ENCODE results near the gene AWAT2.

AWAT2 gene

GRCh38 chrX:70029863-70030262 lies 19.9 kb downstream of the AWAT2 start:
- H3K36me3 ChIP-seq, result no peaks in the 10 kb centered on the region
- no peak for DNase-seq
- H3K9me3 ChIP-seq, result no peaks in the 10 kb centered on the region
- TF ChIP-seq, protein P1, sequence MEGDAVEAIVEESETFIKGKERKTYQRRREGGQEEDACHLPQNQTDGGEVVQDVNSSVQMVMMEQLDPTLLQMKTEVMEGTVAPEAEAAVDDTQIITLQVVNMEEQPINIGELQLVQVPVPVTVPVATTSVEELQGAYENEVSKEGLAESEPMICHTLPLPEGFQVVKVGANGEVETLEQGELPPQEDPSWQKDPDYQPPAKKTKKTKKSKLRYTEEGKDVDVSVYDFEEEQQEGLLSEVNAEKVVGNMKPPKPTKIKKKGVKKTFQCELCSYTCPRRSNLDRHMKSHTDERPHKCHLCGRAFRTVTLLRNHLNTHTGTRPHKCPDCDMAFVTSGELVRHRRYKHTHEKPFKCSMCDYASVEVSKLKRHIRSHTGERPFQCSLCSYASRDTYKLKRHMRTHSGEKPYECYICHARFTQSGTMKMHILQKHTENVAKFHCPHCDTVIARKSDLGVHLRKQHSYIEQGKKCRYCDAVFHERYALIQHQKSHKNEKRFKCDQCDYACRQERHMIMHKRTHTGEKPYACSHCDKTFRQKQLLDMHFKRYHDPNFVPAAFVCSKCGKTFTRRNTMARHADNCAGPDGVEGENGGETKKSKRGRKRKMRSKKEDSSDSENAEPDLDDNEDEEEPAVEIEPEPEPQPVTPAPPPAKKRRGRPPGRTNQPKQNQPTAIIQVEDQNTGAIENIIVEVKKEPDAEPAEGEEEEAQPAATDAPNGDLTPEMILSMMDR (IDR thresholded peaks at IDR 0.05; ENCODE audit: low read depth, low read length), result no peak
- H3K4me3 ChIP-seq (ENCODE audit: low read depth, low read length), result no peak overlapping the region
- no peaks in the 10 kb centered on the region for H3K4me1 ChIP-seq
- H3K27me3 ChIP-seq, result no peaks in the 10 kb centered on the region

DNA sequence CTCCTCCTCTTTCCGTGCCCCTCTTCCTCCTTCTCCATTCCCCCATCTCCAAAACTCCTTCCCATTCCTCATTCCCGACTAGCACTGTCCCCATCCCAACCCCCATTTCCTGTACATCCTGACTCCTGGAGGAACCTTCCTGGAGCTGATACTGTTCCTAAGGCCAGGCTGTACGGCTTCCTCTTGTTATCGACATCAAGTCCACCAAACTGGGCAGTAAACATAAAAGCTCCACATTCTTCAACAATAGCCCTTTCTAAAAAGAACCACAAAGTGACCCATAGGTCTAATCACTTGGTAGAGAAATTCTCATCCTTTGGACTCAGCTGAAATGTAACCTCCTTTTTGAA lies 22.9 kb downstream of the AWAT2 start:
- TF ChIP-seq, protein P1 (IDR thresholded peaks at IDR 0.05; ENCODE audit: low read depth, low read length), result no peak
- H3K4me1 ChIP-seq, result no peaks in the 10 kb centered on the region

DNA sequence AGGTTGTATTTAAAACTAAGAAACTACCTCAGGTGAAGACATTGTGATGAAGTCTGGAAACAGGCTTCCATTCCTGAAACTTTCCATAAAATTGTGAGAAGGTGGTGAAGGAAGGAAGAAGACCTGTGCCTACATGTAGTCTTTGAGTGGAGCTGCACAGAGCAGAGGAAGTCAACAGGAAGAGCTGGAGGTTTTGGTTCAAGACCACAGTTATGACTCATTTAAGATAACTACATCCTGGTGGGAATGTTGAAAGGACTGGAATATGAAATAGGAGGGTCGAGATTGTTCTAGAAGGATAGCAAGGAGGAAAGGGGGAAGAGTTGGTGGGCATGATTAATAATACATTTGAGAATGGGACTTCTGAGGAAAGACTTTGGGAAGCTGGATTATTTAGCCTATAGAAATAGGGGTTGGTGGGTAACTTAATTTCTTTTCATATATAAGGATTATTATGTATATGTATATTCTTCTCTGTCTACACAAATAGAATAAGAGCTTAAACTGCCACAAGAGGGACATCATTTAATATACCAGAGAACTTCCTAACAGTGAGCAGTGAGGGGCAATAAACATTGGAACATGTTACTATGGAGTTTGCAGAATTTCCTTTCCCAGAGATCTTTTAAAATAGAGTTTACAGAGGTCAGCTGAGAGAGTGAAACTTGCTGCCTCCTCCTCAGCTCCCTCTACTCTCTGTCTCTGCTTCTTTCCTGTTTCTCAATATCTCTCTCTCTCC lies 23.5 kb downstream of the AWAT2 start:
- no peaks in the 10 kb centered on the region for H3K9me3 ChIP-seq
- H3K4me3 ChIP-seq (ENCODE audit: low read depth, low read length), result no peak overlapping the region
- DNase-seq, result no peak
- H3K4me1 ChIP-seq, result no peaks in the 10 kb centered on the region
- H3K27me3 ChIP-seq, result no peaks in the 10 kb centered on the region
- TF ChIP-seq, protein P1 (IDR thresholded peaks at IDR 0.05; ENCODE audit: low read depth, low read length), result no peak
- H3K36me3 ChIP-seq, result no peaks in the 10 kb centered on the region

More for the DNA sequence above, 22.9 kb downstream of the AWAT2 start:
- Histone ChIP-seq H3K27me3 (no peaks in the 10 kb centered on the region), H3K36me3 (no peaks in the 10 kb centered on the region), H3K9me3 (no peaks in the 10 kb centered on the region), H3K4me3 (ENCODE audit: low read depth, low read length) (no peak overlapping the region)
- DNase-seq, result no peak

GRCh38 chrX:70025464-70025863 lies 24.3 kb downstream of the AWAT2 start:
- H3K36me3 ChIP-seq, result no peaks in the 10 kb centered on the region
- H3K27me3 ChIP-seq, result no peaks in the 10 kb centered on the region
- H3K4me3 ChIP-seq (ENCODE audit: low read depth, low read length), result no peak overlapping the region
- no peak for DNase-seq
- TF ChIP-seq, protein P1 (IDR thresholded peaks at IDR 0.05; ENCODE audit: low read depth, low read length), result no peak
- H3K9me3 ChIP-seq, result no peaks in the 10 kb centered on the region
- H3K4me1 ChIP-seq, result no peaks in the 10 kb centered on the region

DNA sequence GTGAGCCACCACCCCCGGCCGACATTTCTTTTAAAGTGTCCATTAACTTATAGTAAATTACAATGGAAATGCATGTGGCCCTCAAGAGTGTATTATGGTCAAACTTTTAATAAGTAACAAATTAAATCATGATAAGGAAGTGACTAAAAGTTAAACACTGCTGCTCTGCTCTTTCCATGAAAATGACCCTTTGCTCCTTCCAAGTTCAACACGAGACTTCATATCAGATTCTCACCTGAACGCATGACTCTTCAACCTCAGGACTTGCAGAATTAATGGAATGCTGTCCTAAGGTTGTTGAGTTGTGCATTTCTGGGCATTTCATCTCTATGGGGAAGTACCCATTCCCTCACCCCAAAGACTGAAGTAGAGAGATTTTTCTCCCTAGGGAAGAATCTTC lies 27.1 kb downstream of the AWAT2 start:
- Histone ChIP-seq H3K4me1 (no peaks in the 10 kb centered on the region), H3K9me3 (no peaks in the 10 kb centered on the region), H3K4me3 (ENCODE audit: low read depth, low read length) (no peak overlapping the region), H3K27me3 (no peaks in the 10 kb centered on the region), H3K36me3 (no peaks in the 10 kb centered on the region)
- DNase-seq, result no peak
- TF ChIP-seq, protein P1 (IDR thresholded peaks at IDR 0.05; ENCODE audit: low read depth, low read length), result no peak

GRCh38 chrX:70016513-70016912 lies 33.2 kb downstream of the AWAT2 start:
- DNase-seq, result no peak
- Histone ChIP-seq H3K36me3 (no peaks in the 10 kb centered on the region), H3K4me1 (no peaks in the 10 kb centered on the region), H3K9me3 (no peaks in the 10 kb centered on the region), H3K27me3 (no peaks in the 10 kb centered on the region), H3K4me3 (ENCODE audit: low read depth, low read length) (no peak overlapping the region)
- TF ChIP-seq, protein P1 (IDR thresholded peaks at IDR 0.05; ENCODE audit: low read depth, low read length), result no peak
